ENCODE results near the gene PRDX2. TPM values are rescaled to one million over a fixed set of nuclear protein-coding genes. Genes with fewer than 3 reads are reported as not detected.

PRDX2 gene
- total RNA-seq, 6 experiments from 2014 or later, result 164 to 466 (median 202) TPM

GRCh38 chr19:12834976-12835757, 33.6 kb upstream of the PRDX2 start:
- no peak for DNase-seq

DNA sequence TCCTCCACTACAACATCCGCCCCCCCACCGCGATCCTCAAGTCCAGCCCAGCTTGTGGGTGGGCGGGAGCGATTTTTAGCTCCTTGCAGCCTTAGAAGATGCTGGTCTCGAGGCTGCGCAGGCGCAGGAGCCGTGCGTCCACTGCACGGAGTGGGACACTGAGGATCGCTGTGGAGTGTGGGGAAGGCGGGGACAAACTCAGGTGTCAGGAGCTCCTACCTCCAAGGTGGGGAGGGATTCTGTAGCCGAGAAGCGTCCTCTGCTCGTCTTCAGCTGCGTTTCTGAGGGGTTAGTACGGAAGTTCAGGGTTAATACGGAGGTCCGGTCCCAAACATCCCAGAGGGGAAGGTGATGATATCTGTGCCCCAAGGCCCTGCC, 33.0 kb upstream of the PRDX2 start, which contains the start of gene RTBDN:
TSS of gene RTBDN (minus strand) at position 14 of the 378 bp plus-strand sequence. CDS start 4,600 bp downstream, outside the sequence.
- WGBS (ENCODE audit: insufficient coverage, low coverage, low lambda C conversion rate, missing lambda C conversion rate), result 3% methylated on average over 9 of the region's 20 CpGs
- DNase-seq, result no peak
- H3K4me1 ChIP-seq, result peaks cover 0 to 3% (median 0%) of the 10 kb centered on the region in 4 donors
- ATAC-seq, result no peak
- H3K36me3 ChIP-seq, result no peaks in the 10 kb centered on the region
- peak within 1 kb of the TSS in 2 of 3 donors; percentile 7 to 12 for H3K4me3 ChIP-seq
- intact Hi-C loops (cut with DNase I), result no loop called here
- no peak for TF ChIP-seq CTCF (IDR thresholded peaks at IDR 0.05)
- TF ChIP-seq POLR2A (IDR thresholded peaks at IDR 0.05), result no peak
- H3K27me3 ChIP-seq, result peaks cover 0 to 27% of the 10 kb centered on the region in 2 donors
- H3K27ac ChIP-seq, result no peak within 1 kb of the TSS
- no peaks in the 10 kb centered on the region for H3K9me3 ChIP-seq

More at GRCh38 chr19:12834976-12835757, 33.6 kb upstream of the PRDX2 start:
- H3K4me3 ChIP-seq, result no peak overlapping the region
- peak in 1 of 4 donors; percentile 34 for ATAC-seq
- peaks cover 0 to 27% of the 10 kb centered on the region in 2 donors for H3K27me3 ChIP-seq
- H3K4me1 ChIP-seq, result peaks cover 0 to 3% (median 0%) of the 10 kb centered on the region in 4 donors
- TF ChIP-seq POLR2A (IDR thresholded peaks at IDR 0.05) (no peak), CTCF (IDR thresholded peaks at IDR 0.05) (no peak)
- no peak overlapping the region for H3K27ac ChIP-seq
- whole genome bisulfite sequencing (ENCODE audit: insufficient coverage, low coverage, low lambda C conversion rate, missing lambda C conversion rate), result 5% methylated on average over 8 of the region's 39 CpGs
- intact Hi-C loops (cut with DNase I), result no loop called here
- no peaks in the 10 kb centered on the region for H3K36me3 ChIP-seq
- H3K9me3 ChIP-seq, result no peaks in the 10 kb centered on the region

- Histone ChIP-seq H3K4me1 (peaks cover 0 to 3% (median 0%) of the 10 kb centered on the region in 4 donors), H3K27ac (no peak overlapping the region), H3K27me3 (peaks cover 0 to 27% of the 10 kb centered on the region in 2 donors), H3K9me3 (no peaks in the 10 kb centered on the region), H3K4me3 (peak overlapping the region in 2 of 3 donors; percentile 7 to 12), H3K36me3 (no peaks in the 10 kb centered on the region)
- ATAC-seq (peak in 3 of 4 donors; percentile 6 to 21 (median 15)), DNase-seq (no peak)
- WGBS (ENCODE audit: insufficient coverage, low coverage, low lambda C conversion rate, missing lambda C conversion rate), result 2% methylated on average over 44 of the region's 87 CpGs
- TF ChIP-seq CTCF (IDR thresholded peaks at IDR 0.05), result no peak
- TF ChIP-seq POLR2A (IDR thresholded peaks at IDR 0.05), result no peak
- intact Hi-C loops (cut with DNase I), result no loop called here
These were observed 32.4 kb upstream of the PRDX2 start for GRCh38 chr19:12833738-12834565.

- intact Hi-C loops (cut with DNase I), result no loop called here
- Histone ChIP-seq H3K4me3 (no peak overlapping the region), H3K4me1 (peaks cover 0 to 5% (median 0%) of the 10 kb centered on the region in 4 donors), H3K36me3 (no peaks in the 10 kb centered on the region), H3K27ac (no peak overlapping the region), H3K27me3 (peaks cover 0 to 30% of the 10 kb centered on the region in 2 donors), H3K9me3 (no peaks in the 10 kb centered on the region)
- ATAC-seq (no peak), DNase-seq (no peak)
- no peak for TF ChIP-seq POLR2A (IDR thresholded peaks at IDR 0.05)
- TF ChIP-seq CTCF (IDR thresholded peaks at IDR 0.05), result no peak
- 0% methylated on average over 1 of the region's 5 CpGs for WGBS (ENCODE audit: insufficient coverage, low coverage, low lambda C conversion rate, missing lambda C conversion rate)
These were observed 31.8 kb upstream of the PRDX2 start for GRCh38 chr19:12833418-12833737.
